GM23338 (cell line): Measurements from ENCODE around the gene CACNB1. TPM values are rescaled to one million over a fixed set of nuclear protein-coding genes. Genes with fewer than 3 reads are reported as not detected.
A peak's percentile ranks its signal among the peaks of the same experiment; 100 is the strongest.

Experiments
- ATAC-seq: fragments of 200-7000 bp; cut with Tn5 transposase; 3 replicates; pipeline ENCODE4 v1.9.1; 2020
- DNase-seq: peaks from one replicate; pipeline ENCODE4 v3.0.0-alpha.2; 2015; ENCODE audit warnings: low spot score
- H2AFZ ChIP-seq: fragments of 200-600 bp; sonication (generic); 2 replicates; pipeline ENCODE4 v1.8.0; 2016; ENCODE audit warnings: antibody characterized with exemption, mild to moderate bottlenecking, moderate library complexity
- H3F3A ChIP-seq: fragments of 200-600 bp; sonication (generic); replicated peaks from 2 replicates; pipeline ENCODE4 v1.8.0; 2017; ENCODE audit warnings: antibody characterized with exemption, mixed run types, low read depth
- H3K27ac ChIP-seq: fragments of 200-600 bp; sonication (generic); 2 replicates; pipeline ENCODE4 v1.6.1; 2016; ENCODE audit warnings: low read depth
- H3K27me3 ChIP-seq: fragments of 200-600 bp; sonication (generic); 2 replicates; pipeline ENCODE4 v1.8.0; 2016; ENCODE audit warnings: mild to moderate bottlenecking, mixed run types, moderate library complexity; ENCODE audit not compliant: insufficient read depth
- H3K36me3 ChIP-seq: fragments of 200-600 bp; sonication (generic); 2 replicates; pipeline ENCODE4 v1.8.0; 2016; ENCODE audit warnings: mild to moderate bottlenecking; ENCODE audit not compliant: insufficient read depth
- H3K4me1 ChIP-seq: fragments of 200-600 bp; sonication (generic); 2 replicates; pipeline ENCODE4 v1.8.0; 2016; ENCODE audit warnings: mild to moderate bottlenecking, moderate library complexity; ENCODE audit not compliant: insufficient read depth
- H3K4me2 ChIP-seq: fragments of 200-600 bp; sonication (generic); 2 replicates; pipeline ENCODE4 v1.7.1; 2017; ENCODE audit warnings: mixed run types
- H3K4me3 ChIP-seq: fragments of 200-600 bp; sonication (generic); 2 replicates; pipeline ENCODE4 v1.6.1; 2016; ENCODE audit warnings: mixed run types
- H3K79me2 ChIP-seq: fragments of 200-600 bp; sonication (generic); replicated peaks from 2 replicates; pipeline ENCODE4 v1.8.0; 2017; ENCODE audit warnings: mild to moderate bottlenecking; ENCODE audit not compliant: insufficient read depth
- H3K9me2 ChIP-seq: fragments of 200-600 bp; sonication (generic); 2 replicates; pipeline ENCODE4 v1.8.0; 2017; ENCODE audit not compliant: insufficient read depth
- H4K20me1 ChIP-seq: fragments of 200-600 bp; sonication (generic); replicated peaks from 2 replicates; pipeline ENCODE4 v1.8.0; 2017; ENCODE audit warnings: mild to moderate bottlenecking; ENCODE audit not compliant: insufficient read depth
- H3K27ac Mint-ChIP-seq: 2 replicates; pipeline ENCODE4 v1.8.0; 2020; ENCODE audit warnings: inconsistent platforms, mild to moderate bottlenecking, moderate library complexity, mixed read lengths
- H3K27me3 Mint-ChIP-seq: 3 replicates; pipeline ENCODE4 v1.8.0; 2022; ENCODE audit warnings: low read depth, mild to moderate bottlenecking, moderate library complexity, mixed read lengths, inconsistent platforms; ENCODE audit not compliant: insufficient read depth, poor library complexity
- H3K36me3 Mint-ChIP-seq: 3 replicates; pipeline ENCODE4 v1.8.0; 2021; ENCODE audit warnings: low read depth, mild to moderate bottlenecking, inconsistent platforms, moderate library complexity, mixed read lengths
- H3K4me1 Mint-ChIP-seq: 3 replicates; pipeline ENCODE4 v1.8.0; 2020; ENCODE audit warnings: mild to moderate bottlenecking, inconsistent platforms, mixed read lengths
- H3K4me3 Mint-ChIP-seq: 3 replicates; pipeline ENCODE4 v1.8.0; 2021; ENCODE audit warnings: moderate library complexity, mild to moderate bottlenecking, inconsistent platforms, mixed read lengths
- H3K9me3 Mint-ChIP-seq: 3 replicates; pipeline ENCODE4 v1.8.0; 2020; ENCODE audit warnings: moderate library complexity, mild to moderate bottlenecking, inconsistent platforms, mixed read lengths
- CREB1 ChIP-seq: fragments of 250-450 bp; sonication (Bioruptor Pico); IDR thresholded peaks from 2 replicates; pipeline ENCODE4 v1.5.0; 2020; ENCODE audit warnings: low read depth, mild to moderate bottlenecking, moderate library complexity
- EZH2 ChIP-seq: fragments of 200-600 bp; sonication (generic); IDR thresholded peaks from one replicate; pipeline ENCODE4 v1.8.0; 2017; ENCODE audit warnings: antibody characterized with exemption, mild to moderate bottlenecking, low read depth; ENCODE audit not compliant: unreplicated experiment
- EZH2phosphoT487 ChIP-seq: fragments of 200-600 bp; sonication (generic); IDR thresholded peaks from one replicate; pipeline ENCODE4 v1.8.1; 2018; ENCODE audit warnings: antibody characterized with exemption; ENCODE audit not compliant: unreplicated experiment
- JUNB ChIP-seq: IDR thresholded peaks from one replicate; pipeline ENCODE4 v1.6.1; 2016; ENCODE audit warnings: antibody characterized with exemption; ENCODE audit not compliant: unreplicated experiment
- NANOG ChIP-seq: IDR thresholded peaks from 2 replicates; pipeline ENCODE4 v1.6.1; 2016; ENCODE audit warnings: antibody characterized with exemption, borderline replicate concordance
- POLR2AphosphoS5 ChIP-seq: IDR thresholded peaks from 2 replicates; pipeline ENCODE4 v1.6.1; 2016; ENCODE audit warnings: antibody characterized with exemption, low read depth
- STAT1 ChIP-seq: IDR thresholded peaks from one replicate; pipeline ENCODE4 v1.6.1; 2016; ENCODE audit warnings: antibody characterized with exemption; ENCODE audit not compliant: unreplicated experiment
- ZNF114 ChIP-seq: fragments of 250-450 bp; sonication (Bioruptor Pico); IDR thresholded peaks from 2 replicates; pipeline ENCODE4 v1.5.0; 2020; ENCODE audit warnings: mild to moderate bottlenecking, moderate library complexity
- ZNF331 ChIP-seq: fragments of 250-450 bp; sonication (Bioruptor Pico); IDR thresholded peaks from 2 replicates; pipeline ENCODE4 v1.5.0; 2020; ENCODE audit warnings: low read depth, mild to moderate bottlenecking, moderate library complexity
- polyA plus RNA-seq: library from polyadenylated mRNA; unstranded; fragments of >200 nt; fragmentation: Nextera tagmentation; extraction: Ambion mirVana; gene quantifications from 2 replicates; pipeline ENCODE4 v1.2.1, GENCODE V29; 2016
- total RNA-seq: library from RNA; depleted of rRNA; stranded (reverse); fragments of >200 nt; shearing (Covaris generic); gene quantifications from 2 replicates; pipeline ENCODE4 v1.2.3, GENCODE V29; 2014
- TF ChIP-seq, protein P1 (sequence below): IDR thresholded peaks from 2 replicates; pipeline ENCODE4 v1.6.1; 2016; ENCODE audit warnings: antibody characterized with exemption
- TF ChIP-seq, protein P2 (sequence below): IDR thresholded peaks from one replicate; pipeline ENCODE4 v1.6.1; 2018; ENCODE audit warnings: antibody characterized with exemption; ENCODE audit not compliant: unreplicated experiment
- TF ChIP-seq, protein P3 (sequence below), 2 experiments: fragments of 200-600 bp in 1 of 2; sonication (generic) in 1 of 2; conservative IDR thresholded peaks; 2 replicates each; pipeline versions ENCODE4 v1.5.1 to v1.6.1; 2016 to 2017; ENCODE audit warnings: antibody characterized with exemption in 2 of 2, low read depth in 2 of 2, mild to moderate bottlenecking in 2 of 2, moderate library complexity in 1 of 2
- TF ChIP-seq, protein P4 (sequence below): fragments of 250-450 bp; sonication (Bioruptor Pico); IDR thresholded peaks from 2 replicates; pipeline ENCODE4 v1.5.0; 2020; ENCODE audit warnings: mild to moderate bottlenecking, moderate library complexity

Gene CACNB1
- total and polyA plus RNA-seq, 2 experiments from 2014 or later: 8.4 to 13.1 TPM

DNA sequence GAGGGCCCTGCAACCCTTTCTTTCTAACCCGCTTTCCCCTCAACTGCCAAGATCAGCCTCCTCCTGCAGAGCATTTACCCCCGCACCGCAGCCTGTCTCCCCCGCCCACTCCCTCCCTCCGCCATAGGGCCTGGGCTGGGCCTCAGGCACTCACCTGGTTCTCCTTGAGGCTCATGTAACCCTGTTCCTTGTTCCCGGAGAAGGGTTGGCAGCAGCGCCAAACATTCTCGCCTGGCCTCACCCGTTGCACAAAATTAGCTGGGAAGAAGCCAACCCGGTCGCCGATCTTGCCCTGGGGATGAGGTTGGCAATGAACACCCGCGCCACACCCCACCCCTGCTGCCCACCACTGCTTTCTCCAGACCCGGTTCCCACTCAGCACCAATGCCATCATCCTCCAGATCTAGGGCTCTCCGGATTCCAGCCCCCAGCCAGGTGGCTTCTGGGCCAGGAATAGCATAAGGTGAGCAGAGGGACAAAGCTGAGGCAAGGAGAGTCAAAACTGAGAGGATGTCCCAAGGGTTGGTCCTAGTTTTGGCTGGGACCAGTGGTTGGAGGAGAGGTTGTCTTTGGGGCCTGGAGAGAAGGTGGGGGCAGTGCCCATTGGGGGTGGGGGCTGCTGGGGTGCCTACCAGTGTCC is 15.5 kb upstream of the CACNB1 start:
- Histone ChIP-seq H3K27ac (no peak overlapping the region), H3K4me3 (no peak overlapping the region), H3K27me3 (peaks cover 20% of the 10 kb centered on the region), H4K20me1 (no peaks in the 10 kb centered on the region), H2AFZ (no peak overlapping the region), H3K4me2 (no peak overlapping the region), H3K79me2 (no peaks in the 10 kb centered on the region), H3F3A (0 out of 2 replicates have a peak, but pooled peaks cover 5% of the 10 kb centered on the region), H3K36me3 (no peaks in the 10 kb centered on the region), H3K9me2 (no peaks in the 10 kb centered on the region), H3K4me1 (peaks cover 19% of the 10 kb centered on the region)
- H3K4me3 Mint-ChIP-seq: no peak overlapping the region
- H3K4me1 Mint-ChIP-seq: peaks cover 33% of the 10 kb centered on the region
- no peak for TF ChIP-seq ZNF331
- TF ChIP-seq, protein P1, sequence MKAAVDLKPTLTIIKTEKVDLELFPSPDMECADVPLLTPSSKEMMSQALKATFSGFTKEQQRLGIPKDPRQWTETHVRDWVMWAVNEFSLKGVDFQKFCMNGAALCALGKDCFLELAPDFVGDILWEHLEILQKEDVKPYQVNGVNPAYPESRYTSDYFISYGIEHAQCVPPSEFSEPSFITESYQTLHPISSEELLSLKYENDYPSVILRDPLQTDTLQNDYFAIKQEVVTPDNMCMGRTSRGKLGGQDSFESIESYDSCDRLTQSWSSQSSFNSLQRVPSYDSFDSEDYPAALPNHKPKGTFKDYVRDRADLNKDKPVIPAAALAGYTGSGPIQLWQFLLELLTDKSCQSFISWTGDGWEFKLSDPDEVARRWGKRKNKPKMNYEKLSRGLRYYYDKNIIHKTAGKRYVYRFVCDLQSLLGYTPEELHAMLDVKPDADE: no peak
- TF ChIP-seq, protein P2, sequence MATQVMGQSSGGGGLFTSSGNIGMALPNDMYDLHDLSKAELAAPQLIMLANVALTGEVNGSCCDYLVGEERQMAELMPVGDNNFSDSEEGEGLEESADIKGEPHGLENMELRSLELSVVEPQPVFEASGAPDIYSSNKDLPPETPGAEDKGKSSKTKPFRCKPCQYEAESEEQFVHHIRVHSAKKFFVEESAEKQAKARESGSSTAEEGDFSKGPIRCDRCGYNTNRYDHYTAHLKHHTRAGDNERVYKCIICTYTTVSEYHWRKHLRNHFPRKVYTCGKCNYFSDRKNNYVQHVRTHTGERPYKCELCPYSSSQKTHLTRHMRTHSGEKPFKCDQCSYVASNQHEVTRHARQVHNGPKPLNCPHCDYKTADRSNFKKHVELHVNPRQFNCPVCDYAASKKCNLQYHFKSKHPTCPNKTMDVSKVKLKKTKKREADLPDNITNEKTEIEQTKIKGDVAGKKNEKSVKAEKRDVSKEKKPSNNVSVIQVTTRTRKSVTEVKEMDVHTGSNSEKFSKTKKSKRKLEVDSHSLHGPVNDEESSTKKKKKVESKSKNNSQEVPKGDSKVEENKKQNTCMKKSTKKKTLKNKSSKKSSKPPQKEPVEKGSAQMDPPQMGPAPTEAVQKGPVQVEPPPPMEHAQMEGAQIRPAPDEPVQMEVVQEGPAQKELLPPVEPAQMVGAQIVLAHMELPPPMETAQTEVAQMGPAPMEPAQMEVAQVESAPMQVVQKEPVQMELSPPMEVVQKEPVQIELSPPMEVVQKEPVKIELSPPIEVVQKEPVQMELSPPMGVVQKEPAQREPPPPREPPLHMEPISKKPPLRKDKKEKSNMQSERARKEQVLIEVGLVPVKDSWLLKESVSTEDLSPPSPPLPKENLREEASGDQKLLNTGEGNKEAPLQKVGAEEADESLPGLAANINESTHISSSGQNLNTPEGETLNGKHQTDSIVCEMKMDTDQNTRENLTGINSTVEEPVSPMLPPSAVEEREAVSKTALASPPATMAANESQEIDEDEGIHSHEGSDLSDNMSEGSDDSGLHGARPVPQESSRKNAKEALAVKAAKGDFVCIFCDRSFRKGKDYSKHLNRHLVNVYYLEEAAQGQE: no peak
- no peak for TF ChIP-seq EZH2phosphoT487
- no peak for TF ChIP-seq POLR2AphosphoS5
- no peak for TF ChIP-seq JUNB
- TF ChIP-seq STAT1: no peak
- TF ChIP-seq, protein P3, sequence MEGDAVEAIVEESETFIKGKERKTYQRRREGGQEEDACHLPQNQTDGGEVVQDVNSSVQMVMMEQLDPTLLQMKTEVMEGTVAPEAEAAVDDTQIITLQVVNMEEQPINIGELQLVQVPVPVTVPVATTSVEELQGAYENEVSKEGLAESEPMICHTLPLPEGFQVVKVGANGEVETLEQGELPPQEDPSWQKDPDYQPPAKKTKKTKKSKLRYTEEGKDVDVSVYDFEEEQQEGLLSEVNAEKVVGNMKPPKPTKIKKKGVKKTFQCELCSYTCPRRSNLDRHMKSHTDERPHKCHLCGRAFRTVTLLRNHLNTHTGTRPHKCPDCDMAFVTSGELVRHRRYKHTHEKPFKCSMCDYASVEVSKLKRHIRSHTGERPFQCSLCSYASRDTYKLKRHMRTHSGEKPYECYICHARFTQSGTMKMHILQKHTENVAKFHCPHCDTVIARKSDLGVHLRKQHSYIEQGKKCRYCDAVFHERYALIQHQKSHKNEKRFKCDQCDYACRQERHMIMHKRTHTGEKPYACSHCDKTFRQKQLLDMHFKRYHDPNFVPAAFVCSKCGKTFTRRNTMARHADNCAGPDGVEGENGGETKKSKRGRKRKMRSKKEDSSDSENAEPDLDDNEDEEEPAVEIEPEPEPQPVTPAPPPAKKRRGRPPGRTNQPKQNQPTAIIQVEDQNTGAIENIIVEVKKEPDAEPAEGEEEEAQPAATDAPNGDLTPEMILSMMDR (conservative IDR thresholded peaks at IDR 0.05; ENCODE audit: low read depth in 2 of 2): no peak
- TF ChIP-seq CREB1 (CRISPR knock-in tag): no peak
- TF ChIP-seq, protein P4, sequence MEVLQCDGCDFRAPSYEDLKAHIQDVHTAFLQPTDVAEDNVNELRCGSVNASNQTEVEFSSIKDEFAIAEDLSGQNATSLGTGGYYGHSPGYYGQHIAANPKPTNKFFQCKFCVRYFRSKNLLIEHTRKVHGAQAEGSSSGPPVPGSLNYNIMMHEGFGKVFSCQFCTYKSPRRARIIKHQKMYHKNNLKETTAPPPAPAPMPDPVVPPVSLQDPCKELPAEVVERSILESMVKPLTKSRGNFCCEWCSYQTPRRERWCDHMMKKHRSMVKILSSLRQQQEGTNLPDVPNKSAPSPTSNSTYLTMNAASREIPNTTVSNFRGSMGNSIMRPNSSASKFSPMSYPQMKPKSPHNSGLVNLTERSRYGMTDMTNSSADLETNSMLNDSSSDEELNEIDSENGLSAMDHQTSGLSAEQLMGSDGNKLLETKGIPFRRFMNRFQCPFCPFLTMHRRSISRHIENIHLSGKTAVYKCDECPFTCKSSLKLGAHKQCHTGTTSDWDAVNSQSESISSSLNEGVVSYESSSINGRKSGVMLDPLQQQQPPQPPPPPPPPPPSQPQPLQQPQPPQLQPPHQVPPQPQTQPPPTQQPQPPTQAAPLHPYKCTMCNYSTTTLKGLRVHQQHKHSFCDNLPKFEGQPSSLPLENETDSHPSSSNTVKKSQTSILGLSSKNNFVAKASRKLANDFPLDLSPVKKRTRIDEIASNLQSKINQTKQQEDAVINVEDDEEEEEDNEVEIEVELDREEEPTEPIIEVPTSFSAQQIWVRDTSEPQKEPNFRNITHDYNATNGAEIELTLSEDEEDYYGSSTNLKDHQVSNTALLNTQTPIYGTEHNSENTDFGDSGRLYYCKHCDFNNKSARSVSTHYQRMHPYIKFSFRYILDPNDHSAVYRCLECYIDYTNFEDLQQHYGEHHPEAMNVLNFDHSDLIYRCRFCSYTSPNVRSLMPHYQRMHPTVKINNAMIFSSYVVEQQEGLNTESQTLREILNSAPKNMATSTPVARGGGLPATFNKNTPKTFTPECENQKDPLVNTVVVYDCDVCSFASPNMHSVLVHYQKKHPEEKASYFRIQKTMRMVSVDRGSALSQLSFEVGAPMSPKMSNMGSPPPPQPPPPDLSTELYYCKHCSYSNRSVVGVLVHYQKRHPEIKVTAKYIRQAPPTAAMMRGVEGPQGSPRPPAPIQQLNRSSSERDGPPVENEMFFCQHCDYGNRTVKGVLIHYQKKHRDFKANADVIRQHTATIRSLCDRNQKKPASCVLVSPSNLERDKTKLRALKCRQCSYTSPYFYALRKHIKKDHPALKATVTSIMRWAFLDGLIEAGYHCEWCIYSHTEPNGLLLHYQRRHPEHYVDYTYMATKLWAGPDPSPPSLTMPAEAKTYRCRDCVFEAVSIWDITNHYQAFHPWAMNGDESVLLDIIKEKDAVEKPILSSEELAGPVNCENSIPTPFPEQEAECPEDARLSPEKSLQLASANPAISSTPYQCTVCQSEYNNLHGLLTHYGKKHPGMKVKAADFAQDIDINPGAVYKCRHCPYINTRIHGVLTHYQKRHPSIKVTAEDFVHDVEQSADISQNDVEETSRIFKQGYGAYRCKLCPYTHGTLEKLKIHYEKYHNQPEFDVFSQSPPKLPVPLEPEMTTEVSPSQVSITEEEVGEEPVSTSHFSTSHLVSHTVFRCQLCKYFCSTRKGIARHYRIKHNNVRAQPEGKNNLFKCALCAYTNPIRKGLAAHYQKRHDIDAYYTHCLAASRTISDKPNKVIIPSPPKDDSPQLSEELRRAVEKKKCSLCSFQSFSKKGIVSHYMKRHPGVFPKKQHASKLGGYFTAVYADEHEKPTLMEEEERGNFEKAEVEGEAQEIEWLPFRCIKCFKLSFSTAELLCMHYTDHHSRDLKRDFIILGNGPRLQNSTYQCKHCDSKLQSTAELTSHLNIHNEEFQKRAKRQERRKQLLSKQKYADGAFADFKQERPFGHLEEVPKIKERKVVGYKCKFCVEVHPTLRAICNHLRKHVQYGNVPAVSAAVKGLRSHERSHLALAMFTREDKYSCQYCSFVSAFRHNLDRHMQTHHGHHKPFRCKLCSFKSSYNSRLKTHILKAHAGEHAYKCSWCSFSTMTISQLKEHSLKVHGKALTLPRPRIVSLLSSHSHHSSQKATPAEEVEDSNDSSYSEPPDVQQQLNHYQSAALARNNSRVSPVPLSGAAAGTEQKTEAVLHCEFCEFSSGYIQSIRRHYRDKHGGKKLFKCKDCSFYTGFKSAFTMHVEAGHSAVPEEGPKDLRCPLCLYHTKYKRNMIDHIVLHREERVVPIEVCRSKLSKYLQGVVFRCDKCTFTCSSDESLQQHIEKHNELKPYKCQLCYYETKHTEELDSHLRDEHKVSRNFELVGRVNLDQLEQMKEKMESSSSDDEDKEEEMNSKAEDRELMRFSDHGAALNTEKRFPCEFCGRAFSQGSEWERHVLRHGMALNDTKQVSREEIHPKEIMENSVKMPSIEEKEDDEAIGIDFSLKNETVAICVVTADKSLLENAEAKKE (CRISPR knock-in tag): no peak
- no peak for TF ChIP-seq ZNF114 (CRISPR knock-in tag)
- TF ChIP-seq NANOG: no peak
- no peak for TF ChIP-seq EZH2
- H3K9me3 Mint-ChIP-seq: no peaks in the 10 kb centered on the region
- H3K27me3 Mint-ChIP-seq: peaks cover 27% of the 10 kb centered on the region
- peak; percentile 18 for ATAC-seq
- H3K27ac Mint-ChIP-seq: no peak overlapping the region
- H3K36me3 Mint-ChIP-seq: no peaks in the 10 kb centered on the region
- no peak for DNase-seq
